K562 (cell line): ENCODE results near the gene SMIM35.

Experiments used
- BDP1 ChIP-seq: IDR thresholded peaks from 3 replicates; pipeline ENCODE4 v1.6.1; 2011; ENCODE audit not compliant: insufficient read length, insufficient read depth
- CTCF ChIP-seq, 3 experiments: IDR thresholded peaks in 2 of 3; conservative IDR thresholded peaks in 1 of 3; 2 replicates each; pipeline ENCODE4 v1.5.1; 2011 to 2012; ENCODE audit warnings: low read length in 3 of 3, mild to moderate bottlenecking in 3 of 3, control low read depth in 2 of 3, improper control_type of control experiment in 1 of 3, inconsistent platforms in 1 of 3, low read depth in 1 of 3, mixed read lengths in 1 of 3, moderate library complexity in 1 of 3; ENCODE audit not compliant: insufficient read depth in 2 of 3
- GMEB1 ChIP-seq: fragments of 250-450 bp; sonication (Bioruptor Pico); IDR thresholded peaks from 2 replicates; pipeline ENCODE4 v1.4.0; 2020; ENCODE audit warnings: mild to moderate bottlenecking
- MTA2 ChIP-seq: fragments of 450-650 bp; IDR thresholded peaks from 2 replicates; pipeline ENCODE4 v1.6.1; 2016; ENCODE audit warnings: low read depth
- RAD21 ChIP-seq, 2 experiments: fragments of 250-450 bp in 1 of 2; fragments of 450-650 bp in 1 of 2; sonication (Bioruptor Pico) in 1 of 2; formaldehyde crosslinking in 1 of 2; IDR thresholded peaks in 1 of 2; conservative IDR thresholded peaks in 1 of 2; 2 replicates each; pipeline versions ENCODE4 v1.4.0 to v1.8.0; 2020 to 2022; ENCODE audit warnings: mild to moderate bottlenecking in 2 of 2, moderate library complexity in 1 of 2
- ZNF518B ChIP-seq: fragments of 250-450 bp; sonication (Bioruptor Pico); IDR thresholded peaks from 2 replicates; pipeline ENCODE4 v1.5.0; 2021; ENCODE audit warnings: mild to moderate bottlenecking, moderate library complexity

GRCh38 chr11:117973503-117973860, 113.3 kb downstream of the SMIM35 start:
- no peak for TF ChIP-seq GMEB1
- TF ChIP-seq BDP1: no peak
- no peak for TF ChIP-seq MTA2
- no peak for TF ChIP-seq CTCF (IDR thresholded peaks at IDR 0.05 in 2 of 3, conservative IDR thresholded peaks at IDR 0.05 in 1 of 3; ENCODE audit: insufficient read depth in 2 of 3, low read depth in 1 of 3, low read length in 3 of 3)
- TF ChIP-seq RAD21 (CRISPR knock-in tag; conservative IDR thresholded peaks at IDR 0.05 in 1 of 2, IDR thresholded peaks at IDR 0.05 in 1 of 2): no peak
- TF ChIP-seq ZNF518B (CRISPR knock-in tag): no peak
